Neural progenitor cell (in vitro differentiated cells): ENCODE measurements around the gene FH.

Experiments
- EZH2phosphoT487 ChIP-seq: fragments of 200-600 bp; sonication (generic); IDR thresholded peaks from 2 replicates; pipeline ENCODE4 v1.6.1; 2017; ENCODE audit warnings: antibody characterized with exemption
- TF ChIP-seq, protein P1 (sequence below): fragments of 200-600 bp; sonication (generic); IDR thresholded peaks from 2 replicates; pipeline ENCODE4 v1.5.1; 2017; ENCODE audit warnings: antibody characterized with exemption, mild to moderate bottlenecking

DNA sequence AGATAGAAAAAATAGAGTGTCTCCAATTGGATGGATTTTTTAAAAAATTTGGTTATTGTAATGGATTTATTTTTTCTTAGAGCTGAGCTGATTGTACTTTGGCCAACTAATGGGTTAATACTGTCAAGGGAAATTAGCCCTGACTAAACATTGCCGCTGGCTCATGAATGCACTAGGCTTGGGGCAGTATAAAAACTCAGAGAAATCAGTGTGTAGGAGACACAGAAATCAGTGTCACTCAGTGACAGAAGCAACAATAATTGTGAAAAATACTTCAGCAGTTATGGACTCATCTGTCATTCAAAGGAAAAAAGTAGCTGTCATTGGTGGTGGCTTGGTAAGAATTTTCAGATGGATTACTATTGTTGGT, 12.6 kb upstream of the FH start, which contains the start of gene KMO:
- TF ChIP-seq, protein P1, sequence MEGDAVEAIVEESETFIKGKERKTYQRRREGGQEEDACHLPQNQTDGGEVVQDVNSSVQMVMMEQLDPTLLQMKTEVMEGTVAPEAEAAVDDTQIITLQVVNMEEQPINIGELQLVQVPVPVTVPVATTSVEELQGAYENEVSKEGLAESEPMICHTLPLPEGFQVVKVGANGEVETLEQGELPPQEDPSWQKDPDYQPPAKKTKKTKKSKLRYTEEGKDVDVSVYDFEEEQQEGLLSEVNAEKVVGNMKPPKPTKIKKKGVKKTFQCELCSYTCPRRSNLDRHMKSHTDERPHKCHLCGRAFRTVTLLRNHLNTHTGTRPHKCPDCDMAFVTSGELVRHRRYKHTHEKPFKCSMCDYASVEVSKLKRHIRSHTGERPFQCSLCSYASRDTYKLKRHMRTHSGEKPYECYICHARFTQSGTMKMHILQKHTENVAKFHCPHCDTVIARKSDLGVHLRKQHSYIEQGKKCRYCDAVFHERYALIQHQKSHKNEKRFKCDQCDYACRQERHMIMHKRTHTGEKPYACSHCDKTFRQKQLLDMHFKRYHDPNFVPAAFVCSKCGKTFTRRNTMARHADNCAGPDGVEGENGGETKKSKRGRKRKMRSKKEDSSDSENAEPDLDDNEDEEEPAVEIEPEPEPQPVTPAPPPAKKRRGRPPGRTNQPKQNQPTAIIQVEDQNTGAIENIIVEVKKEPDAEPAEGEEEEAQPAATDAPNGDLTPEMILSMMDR = no peak
- no peak for TF ChIP-seq EZH2phosphoT487
